WTC11 (cell line): ENCODE results near the gene SP100. TPM values are rescaled to one million over a fixed set of nuclear protein-coding genes. Genes with fewer than 3 reads are reported as not detected.

Experiments
- ATAC-seq: fragments of 200-7000 bp; cut with Tn5 transposase; 2 replicates; pipeline ENCODE4 v1.10.0; 2021; ENCODE audit warnings: mild to moderate bottlenecking, moderate library complexity
- CTCF ChIA-PET: fragments of 300-600 bp; sonication (Branson Sonifier 250); formaldehyde crosslinking; loops from one replicate; lab custom pipeline; 2021; ENCODE audit warnings: antibody characterized with exemption; lab: Charles Lee
- POLR2A ChIA-PET: fragments of 350-600 bp; sonication (Branson Sonifier 250); formaldehyde crosslinking; loops from one replicate; lab custom pipeline; 2021; ENCODE audit warnings: antibody characterized with exemption; lab: Charles Lee
- DNase-seq: peaks from one replicate; pipeline ENCODE4 v3.0.0; 2021; ENCODE audit warnings: low spot score
- H3K27ac Mint-ChIP-seq: 2 replicates; pipeline ENCODE4 v1.8.0; 2021; ENCODE audit warnings: mixed read lengths
- H3K27me3 Mint-ChIP-seq: 2 replicates; pipeline ENCODE4 v1.8.0; 2021; ENCODE audit warnings: low read depth, mild to moderate bottlenecking, moderate library complexity, mixed read lengths
- H3K36me3 Mint-ChIP-seq: 2 replicates; pipeline ENCODE4 v1.8.0; 2021; ENCODE audit warnings: mixed read lengths
- H3K4me1 Mint-ChIP-seq: 2 replicates; pipeline ENCODE4 v1.8.0; 2022; ENCODE audit warnings: mixed read lengths
- H3K4me3 Mint-ChIP-seq: 2 replicates; pipeline ENCODE4 v1.8.0; 2021; ENCODE audit warnings: mild to moderate bottlenecking, moderate library complexity, mixed read lengths
- H3K9me3 Mint-ChIP-seq: 2 replicates; pipeline ENCODE4 v1.8.0; 2021; ENCODE audit warnings: mixed read lengths
- ARID4B ChIP-seq: sonication (generic); formaldehyde crosslinking; IDR thresholded peaks from 2 replicates; pipeline ENCODE4 v1.8.0; 2023; ENCODE audit warnings: missing genetic modification reagents, mild to moderate bottlenecking, borderline replicate concordance
- E2F1 ChIP-seq: sonication (generic); formaldehyde crosslinking; IDR thresholded peaks from 2 replicates; pipeline ENCODE4 v1.8.0; 2022; ENCODE audit warnings: mild to moderate bottlenecking, missing genetic modification reagents
- ERG ChIP-seq: fragments of 250-450 bp; sonication (Bioruptor Pico); IDR thresholded peaks from 2 replicates; pipeline ENCODE4 v1.8.0; 2021; ENCODE audit warnings: mild to moderate bottlenecking
- FOXK1 ChIP-seq: sonication (generic); formaldehyde crosslinking; IDR thresholded peaks from 2 replicates; pipeline ENCODE4 v1.8.0; 2022; ENCODE audit warnings: mild to moderate bottlenecking, moderate library complexity, missing genetic modification reagents
- GABPB1 ChIP-seq: sonication (generic); formaldehyde crosslinking; IDR thresholded peaks from 2 replicates; pipeline ENCODE4 v1.8.1; 2023; ENCODE audit warnings: mild to moderate bottlenecking, missing genetic modification reagents
- NFE2L1 ChIP-seq: sonication (generic); formaldehyde crosslinking; IDR thresholded peaks from 2 replicates; pipeline ENCODE4 v1.8.1; 2023; ENCODE audit warnings: missing genetic modification reagents
- NFYB ChIP-seq: sonication (generic); formaldehyde crosslinking; conservative IDR thresholded peaks from 2 replicates; pipeline ENCODE4 v1.8.0; 2022; ENCODE audit warnings: low read depth, missing genetic modification reagents
- NR1H2 ChIP-seq: sonication (generic); formaldehyde crosslinking; IDR thresholded peaks from 2 replicates; pipeline ENCODE4 v1.9.0; 2021; ENCODE audit warnings: mild to moderate bottlenecking, moderate library complexity, missing genetic modification reagents
- NR2C2 ChIP-seq: sonication (generic); formaldehyde crosslinking; IDR thresholded peaks from 2 replicates; pipeline ENCODE4 v1.8.0; 2022; ENCODE audit warnings: mild to moderate bottlenecking, missing genetic modification reagents
- SMAD4 ChIP-seq: sonication (generic); formaldehyde crosslinking; IDR thresholded peaks from 2 replicates; pipeline ENCODE4 v1.8.0; 2022; ENCODE audit warnings: mild to moderate bottlenecking, missing genetic modification reagents
- STAT6 ChIP-seq: sonication (generic); formaldehyde crosslinking; conservative IDR thresholded peaks from 2 replicates; pipeline ENCODE4 v1.8.1; 2023; ENCODE audit warnings: mild to moderate bottlenecking, low read depth, missing genetic modification reagents, moderate library complexity
- TEAD1 ChIP-seq: sonication (generic); formaldehyde crosslinking; IDR thresholded peaks from 2 replicates; pipeline ENCODE4 v1.8.0; 2022; ENCODE audit warnings: mild to moderate bottlenecking, missing genetic modification reagents
- USF1 ChIP-seq: sonication (generic); formaldehyde crosslinking; IDR thresholded peaks from 2 replicates; pipeline ENCODE4 v1.8.0; 2022; ENCODE audit warnings: mild to moderate bottlenecking, missing genetic modification reagents
- ZNF138 ChIP-seq: sonication (generic); formaldehyde crosslinking; conservative IDR thresholded peaks from 2 replicates; pipeline ENCODE4 v1.8.1; 2022; ENCODE audit warnings: mild to moderate bottlenecking, moderate library complexity, missing genetic modification reagents
- ZNF416 ChIP-seq: fragments of 250-450 bp; sonication (Bioruptor Pico); IDR thresholded peaks from 2 replicates; pipeline ENCODE4 v1.9.0; 2021; ENCODE audit warnings: mild to moderate bottlenecking, inconsistent platforms
- ZNF423 ChIP-seq: fragments of 250-450 bp; sonication (Bioruptor Pico); IDR thresholded peaks from 2 replicates; pipeline ENCODE4 v2.1.2; 2022; ENCODE audit warnings: mild to moderate bottlenecking, moderate library complexity
- ZNF425 ChIP-seq: fragments of 250-450 bp; sonication (Bioruptor Pico); conservative IDR thresholded peaks from 2 replicates; pipeline ENCODE4 v1.9.0; 2021; ENCODE audit warnings: mild to moderate bottlenecking
- ZNF512 ChIP-seq: sonication (generic); formaldehyde crosslinking; IDR thresholded peaks from 2 replicates; pipeline ENCODE4 v1.8.1; 2022; ENCODE audit warnings: missing genetic modification reagents, borderline replicate concordance
- total RNA-seq: library from RNA; stranded (reverse); gene quantifications from 3 replicates; pipeline ENCODE4 v1.2.3, GENCODE V29; 2021

The SP100 gene
- total RNA-seq, 1 experiment from 2014 or later, result 1.3 TPM

GRCh38 chr2:230422149-230422548, 6.1 kb downstream of the SP100 start:
- H3K4me1 Mint-ChIP-seq, result peaks cover 4% of the 10 kb centered on the region; the same call in 1 of the 2 replicates

More at GRCh38 chr2:230422149-230422548, 6.1 kb downstream of the SP100 start:
- ATAC-seq (no peak), DNase-seq (no peak)
- Mint-ChIP-seq H3K27ac (no peak overlapping the region), H3K27me3 (no peaks in the 10 kb centered on the region), H3K4me3 (no peak overlapping the region), H3K9me3 (no peaks in the 10 kb centered on the region), H3K36me3 (no peaks in the 10 kb centered on the region)
- ChIA-PET POLR2A (no interaction called here), CTCF (no interaction called here)
- no peak for TF ChIP-seq STAT6 (CRISPR knock-in tag)
- TF ChIP-seq NFE2L1 (CRISPR knock-in tag), result no peak
- TF ChIP-seq E2F1 (CRISPR knock-in tag), result no peak
- TF ChIP-seq GABPB1 (CRISPR knock-in tag), result no peak
- no peak for TF ChIP-seq ZNF416 (CRISPR knock-in tag)
- no peak for TF ChIP-seq ZNF512 (CRISPR knock-in tag)
- no peak for TF ChIP-seq ZNF425 (CRISPR knock-in tag)
- TF ChIP-seq ERG (CRISPR knock-in tag), result no peak
- no peak for TF ChIP-seq ARID4B (CRISPR knock-in tag)
- no peak for TF ChIP-seq ZNF423 (CRISPR knock-in tag)
- no peak for TF ChIP-seq SMAD4 (CRISPR knock-in tag)
- TF ChIP-seq FOXK1, result no peak
- no peak for TF ChIP-seq ZNF138 (CRISPR knock-in tag)
- no peak for TF ChIP-seq NFYB (CRISPR knock-in tag)
- TF ChIP-seq USF1 (CRISPR knock-in tag), result no peak
- no peak for TF ChIP-seq NR2C2 (CRISPR knock-in tag)
- TF ChIP-seq TEAD1 (CRISPR knock-in tag), result no peak
- no peak for TF ChIP-seq NR1H2 (CRISPR knock-in tag)
